Uterus (tissue), 2 donors: Measurements from ENCODE around the gene TIFAB.

ENCODE experiments used
- CTCF ChIP-seq, 4 experiments: fragments of 200-600 bp in 2 of 4; fragments of 450-650 bp in 2 of 4; sonication (generic) in 2 of 4; IDR thresholded peaks; one replicate each; pipeline ENCODE4 v1.5.1; 2016 to 2019; ENCODE audit warnings: antibody characterized with exemption in 4 of 4, mild to moderate bottlenecking in 2 of 4, moderate library complexity in 1 of 4
- POLR2A ChIP-seq, 2 donors: fragments of 450-650 bp; IDR thresholded peaks; one replicate each; pipeline ENCODE4 v1.6.1; 2016; ENCODE audit warnings: antibody characterized with exemption in 2 of 2, mild to moderate bottlenecking in 1 of 2, moderate library complexity in 1 of 2

GRCh38 chr5:135482381-135482933, 30.3 kb upstream of the TIFAB start:
- TF ChIP-seq CTCF (IDR thresholded peaks at IDR 0.05), result no peak
- no peak for TF ChIP-seq POLR2A (IDR thresholded peaks at IDR 0.05)
